Measurements from ENCODE around the gene ELAVL1. TPM values are rescaled to one million over a fixed set of nuclear protein-coding genes. Genes with fewer than 3 reads are reported as not detected.

ELAVL1 gene
- total and polyA plus RNA-seq, 2 of the 13 experiments (the other 11 are each of a cell fraction or from before 2014, with no cell fraction given): 27.9 to 38.4 TPM

DNA sequence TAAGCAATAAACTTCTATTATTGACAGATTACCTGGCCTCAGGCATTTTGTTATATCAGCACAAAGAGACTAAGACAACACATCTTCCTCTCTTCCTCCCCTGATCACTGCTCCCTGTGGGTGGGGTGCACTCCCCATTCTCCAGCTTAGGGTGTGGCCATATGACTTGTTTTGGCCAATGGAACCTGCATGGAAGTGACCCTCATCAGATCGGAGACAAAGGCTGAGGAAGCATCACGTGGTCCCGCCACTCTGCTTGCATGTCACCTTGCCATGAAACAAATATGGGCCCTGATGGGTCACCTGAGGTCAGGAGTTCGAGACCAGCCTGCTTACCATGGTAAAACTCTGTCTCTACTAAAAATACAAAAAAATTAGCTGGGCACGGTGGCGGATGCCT, 33.4 kb upstream of the ELAVL1 start:
- H3K27ac ChIP-seq (ENCODE audit: extremely low read length, insufficient read depth, low read length): no peak overlapping the region
- no peaks in the 10 kb centered on the region for H4K20me1 ChIP-seq (ENCODE audit: insufficient read depth, low read length)
- CTCF ChIA-PET (ENCODE audit: low intra/inter-chr PET ratio, low total read pairs): no interaction called here
- no peak overlapping the region for H3K9ac ChIP-seq (ENCODE audit: insufficient read depth, low read depth, low read length)
- intact Hi-C loops (cut with micrococcal nuclease; ENCODE audit: unreplicated experiment) (no loop called here), in situ Hi-C loops (cut with HindIII; ENCODE audit: extremely low pct_ligation_motif_present, low pct_unique_long_range_greater_than_20kb) (no loop called here)
- no peak for FAIRE-seq
- H3K4me1 ChIP-seq (ENCODE audit: insufficient read depth, low read length): peaks cover 19% of the 10 kb centered on the region; the same call in 1 of the 2 replicates
- H3K36me3 ChIP-seq (replicated peaks in 1 of 2; ENCODE audit: control insufficient read depth in 1 of 2, insufficient read depth in 2 of 2, low read length in 2 of 2): no peaks in the 10 kb centered on the region
- H3K4me2 ChIP-seq (ENCODE audit: low read depth, low read length): no peak overlapping the region
- ATAC-seq: no peak
- H3K27me3 ChIP-seq (ENCODE audit: control insufficient read depth in 1 of 2, insufficient read depth in 2 of 2, low read length in 2 of 2): no peaks in the 10 kb centered on the region; a peak in 1 of 5 replicates
- H3K79me2 ChIP-seq (ENCODE audit: insufficient read depth, low read length): no peaks in the 10 kb centered on the region
- TF ChIP-seq, protein P1, sequence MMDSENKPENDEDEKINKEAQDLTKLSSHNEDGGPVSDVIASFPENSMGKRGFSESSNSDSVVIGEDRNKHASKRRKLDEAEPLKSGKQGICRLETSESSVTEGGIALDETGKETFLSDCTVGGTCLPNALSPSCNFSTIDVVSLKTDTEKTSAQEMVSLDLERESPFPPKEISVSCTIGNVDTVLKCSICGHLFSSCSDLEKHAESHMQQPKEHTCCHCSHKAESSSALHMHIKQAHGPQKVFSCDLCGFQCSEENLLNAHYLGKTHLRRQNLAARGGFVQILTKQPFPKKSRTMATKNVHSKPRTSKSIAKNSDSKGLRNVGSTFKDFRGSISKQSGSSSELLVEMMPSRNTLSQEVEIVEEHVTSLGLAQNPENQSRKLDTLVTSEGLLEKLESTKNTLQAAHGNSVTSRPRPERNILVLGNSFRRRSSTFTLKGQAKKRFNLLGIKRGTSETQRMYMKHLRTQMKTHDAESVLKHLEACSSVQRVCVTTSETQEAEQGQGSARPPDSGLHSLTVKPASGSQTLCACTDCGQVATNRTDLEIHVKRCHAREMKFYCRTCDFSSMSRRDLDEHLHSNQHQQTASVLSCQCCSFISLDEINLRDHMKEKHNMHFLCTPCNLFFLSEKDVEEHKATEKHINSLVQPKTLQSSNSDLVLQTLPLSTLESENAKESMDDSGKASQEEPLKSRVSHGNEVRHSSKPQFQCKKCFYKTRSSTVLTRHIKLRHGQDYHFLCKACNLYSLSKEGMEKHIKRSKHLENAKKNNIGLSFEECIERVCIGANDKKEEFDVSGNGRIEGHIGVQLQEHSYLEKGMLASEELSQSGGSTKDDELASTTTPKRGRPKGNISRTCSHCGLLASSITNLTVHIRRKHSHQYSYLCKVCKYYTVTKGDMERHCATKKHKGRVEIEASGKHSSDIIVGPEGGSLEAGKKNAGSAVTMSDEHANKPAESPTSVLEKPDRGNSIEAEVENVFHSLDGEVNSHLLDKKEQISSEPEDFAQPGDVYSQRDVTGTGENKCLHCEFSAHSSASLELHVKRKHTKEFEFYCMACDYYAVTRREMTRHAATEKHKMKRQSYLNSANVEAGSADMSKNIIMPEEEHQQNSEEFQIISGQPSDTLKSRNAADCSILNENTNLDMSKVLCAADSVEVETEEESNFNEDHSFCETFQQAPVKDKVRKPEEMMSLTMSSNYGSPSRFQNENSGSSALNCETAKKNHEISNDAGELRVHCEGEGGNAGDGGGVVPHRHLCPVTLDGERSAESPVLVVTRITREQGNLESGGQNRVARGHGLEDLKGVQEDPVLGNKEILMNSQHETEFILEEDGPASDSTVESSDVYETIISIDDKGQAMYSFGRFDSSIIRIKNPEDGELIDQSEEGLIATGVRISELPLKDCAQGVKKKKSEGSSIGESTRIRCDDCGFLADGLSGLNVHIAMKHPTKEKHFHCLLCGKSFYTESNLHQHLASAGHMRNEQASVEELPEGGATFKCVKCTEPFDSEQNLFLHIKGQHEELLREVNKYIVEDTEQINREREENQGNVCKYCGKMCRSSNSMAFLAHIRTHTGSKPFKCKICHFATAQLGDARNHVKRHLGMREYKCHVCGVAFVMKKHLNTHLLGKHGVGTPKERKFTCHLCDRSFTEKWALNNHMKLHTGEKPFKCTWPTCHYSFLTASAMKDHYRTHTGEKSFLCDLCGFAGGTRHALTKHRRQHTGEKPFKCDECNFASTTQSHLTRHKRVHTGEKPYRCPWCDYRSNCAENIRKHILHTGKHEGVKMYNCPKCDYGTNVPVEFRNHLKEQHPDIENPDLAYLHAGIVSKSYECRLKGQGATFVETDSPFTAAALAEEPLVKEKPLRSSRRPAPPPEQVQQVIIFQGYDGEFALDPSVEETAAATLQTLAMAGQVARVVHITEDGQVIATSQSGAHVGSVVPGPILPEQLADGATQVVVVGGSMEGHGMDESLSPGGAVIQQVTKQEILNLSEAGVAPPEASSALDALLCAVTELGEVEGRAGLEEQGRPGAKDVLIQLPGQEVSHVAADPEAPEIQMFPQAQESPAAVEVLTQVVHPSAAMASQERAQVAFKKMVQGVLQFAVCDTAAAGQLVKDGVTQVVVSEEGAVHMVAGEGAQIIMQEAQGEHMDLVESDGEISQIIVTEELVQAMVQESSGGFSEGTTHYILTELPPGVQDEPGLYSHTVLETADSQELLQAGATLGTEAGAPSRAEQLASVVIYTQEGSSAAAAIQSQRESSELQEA (CRISPR knock-in tag; IDR thresholded peaks at IDR 0.05; ENCODE audit: not compliant biosample characterization): no peak
- TF ChIP-seq HOXA5 (CRISPR knock-in tag; IDR thresholded peaks at IDR 0.05) (no peak), TP53 (CRISPR knock-in tag; conservative IDR thresholded peaks at IDR 0.05) (no peak), MAFK (conservative IDR thresholded peaks at IDR 0.05 in 1 of 2, IDR thresholded peaks at IDR 0.05 in 1 of 2; ENCODE audit: low read length in 2 of 2) (peak in 1 of 2 experiments; percentile 18; a peak in 1 of 4 replicates), ZNF883 (CRISPR knock-in tag; IDR thresholded peaks at IDR 0.05; ENCODE audit: not compliant biosample characterization) (no peak), GATA4 (IDR thresholded peaks at IDR 0.05; ENCODE audit: borderline replicate concordance, low read depth) (no peak)
- no peak overlapping the region for H2AFZ ChIP-seq (ENCODE audit: low read length)
- WGBS (ENCODE audit: low lambda C conversion rate): 57% methylated on average over 6 of the region's 6 CpGs
- H3K4me3 ChIP-seq (replicated peaks in 1 of 3; ENCODE audit: insufficient read depth in 1 of 3, low read depth in 2 of 3, low read length in 3 of 3): no peak overlapping the region
- POLR2A ChIA-PET: no interaction called here
- DNase-seq (ENCODE audit: low spot score): no peak
- H3K9me3 ChIP-seq (ENCODE audit: low read length): no peaks in the 10 kb centered on the region
- no TSS peak for BruUV-seq (replicated peaks)
